Astrocyte (in vitro differentiated cells and primary cell): ENCODE results near the gene WHRN.

ENCODE experiments used
- EZH2 ChIP-seq: IDR thresholded peaks from 2 replicates; pipeline ENCODE4 v1.6.1; 2012; ENCODE audit warnings: mild to moderate bottlenecking, low read length, inconsistent platforms; ENCODE audit not compliant: insufficient read depth
- TF ChIP-seq, protein P1 (sequence below): IDR thresholded peaks from 2 replicates; pipeline ENCODE4 v1.5.1; 2011; ENCODE audit warnings: low read depth, mild to moderate bottlenecking, inconsistent platforms, low read length, moderate library complexity; ENCODE audit not compliant: insufficient read depth

GRCh38 chr9:114486205-114486963 lies 18.9 kb downstream of the WHRN start:
- TF ChIP-seq, protein P1, sequence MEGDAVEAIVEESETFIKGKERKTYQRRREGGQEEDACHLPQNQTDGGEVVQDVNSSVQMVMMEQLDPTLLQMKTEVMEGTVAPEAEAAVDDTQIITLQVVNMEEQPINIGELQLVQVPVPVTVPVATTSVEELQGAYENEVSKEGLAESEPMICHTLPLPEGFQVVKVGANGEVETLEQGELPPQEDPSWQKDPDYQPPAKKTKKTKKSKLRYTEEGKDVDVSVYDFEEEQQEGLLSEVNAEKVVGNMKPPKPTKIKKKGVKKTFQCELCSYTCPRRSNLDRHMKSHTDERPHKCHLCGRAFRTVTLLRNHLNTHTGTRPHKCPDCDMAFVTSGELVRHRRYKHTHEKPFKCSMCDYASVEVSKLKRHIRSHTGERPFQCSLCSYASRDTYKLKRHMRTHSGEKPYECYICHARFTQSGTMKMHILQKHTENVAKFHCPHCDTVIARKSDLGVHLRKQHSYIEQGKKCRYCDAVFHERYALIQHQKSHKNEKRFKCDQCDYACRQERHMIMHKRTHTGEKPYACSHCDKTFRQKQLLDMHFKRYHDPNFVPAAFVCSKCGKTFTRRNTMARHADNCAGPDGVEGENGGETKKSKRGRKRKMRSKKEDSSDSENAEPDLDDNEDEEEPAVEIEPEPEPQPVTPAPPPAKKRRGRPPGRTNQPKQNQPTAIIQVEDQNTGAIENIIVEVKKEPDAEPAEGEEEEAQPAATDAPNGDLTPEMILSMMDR = no peak
- no peak for TF ChIP-seq EZH2
